ENCODE results near the gene LETMD1.
A peak's percentile ranks its signal among the peaks of the same experiment; 100 is the strongest.
"Not testable (repeated sequence)": the region's sequence is repeated elsewhere in the genome, so short reads cannot be mapped to it uniquely, and the experiment has no call there.

Gene LETMD1

GRCh38 chr12:51077930-51078329, 29.8 kb downstream of the LETMD1 start:
- no peak for DNase-seq (ENCODE audit: low spot score)

GRCh38 chr12:51078346-51078745, 30.2 kb downstream of the LETMD1 start:
- DNase-seq (ENCODE audit: low spot score), result not testable (repeated sequence)

- not testable (repeated sequence) for DNase-seq (ENCODE audit: low spot score)
Measured at GRCh38 chr12:51078866-51079265, 30.7 kb downstream of the LETMD1 start.

- DNase-seq (ENCODE audit: low spot score), result no peak
Measured at GRCh38 chr12:51080136-51080535, 32.0 kb downstream of the LETMD1 start.

GRCh38 chr12:51081421-51081820, 33.3 kb downstream of the LETMD1 start:
- DNase-seq (ENCODE audit: low spot score), result no peak

- peak; percentile 45 for DNase-seq (ENCODE audit: low spot score)
Measured at GRCh38 chr12:51082561-51083125, 34.5 kb downstream of the LETMD1 start.

- peak; percentile 93 for DNase-seq (ENCODE audit: low spot score)
Measured at GRCh38 chr12:51083126-51083833, 35.2 kb downstream of the LETMD1 start, which contains the start of gene CSRNP2. TSS of gene CSRNP2 (minus strand) at chr12:51083596. CDS start at chr12:51076561, 7,035 bp downstream.

GRCh38 chr12:51085757-51086156, 37.6 kb downstream of the LETMD1 start:
- DNase-seq (ENCODE audit: low spot score), result no peak

GRCh38 chr12:51086933-51087332, 38.8 kb downstream of the LETMD1 start:
- DNase-seq (ENCODE audit: low spot score), result no peak

- DNase-seq (ENCODE audit: low spot score), result no peak
Measured at GRCh38 chr12:51087818-51088217, 39.7 kb downstream of the LETMD1 start.

GRCh38 chr12:51090705-51091229, 42.6 kb downstream of the LETMD1 start:
- DNase-seq (ENCODE audit: low spot score), result no peak

- DNase-seq (ENCODE audit: low spot score), result no peak
Measured at GRCh38 chr12:51098611-51099010, 50.5 kb downstream of the LETMD1 start.

GRCh38 chr12:51103977-51104376, 55.9 kb downstream of the LETMD1 start:
- DNase-seq (ENCODE audit: low spot score), result no peak

GRCh38 chr12:51108136-51108535, 60.0 kb downstream of the LETMD1 start:
- no peak for DNase-seq (ENCODE audit: low spot score)
